H7 (cell line): ENCODE data around the gene MIB2. TPM values are rescaled to one million over a fixed set of nuclear protein-coding genes. Genes with fewer than 3 reads are reported as not detected.

Experiments used
- DNase-seq: peaks from one replicate; pipeline ENCODE4 v3.0.0; 2012
- H3K27me3 ChIP-seq: 2 replicates; pipeline ENCODE4 v1.6.0; 2011; ENCODE audit warnings: mild to moderate bottlenecking, low read length; ENCODE audit not compliant: control insufficient read depth, insufficient read depth
- H3K36me3 ChIP-seq: replicated peaks from 2 replicates; pipeline ENCODE4 v1.5.1; 2011; ENCODE audit warnings: low read length; ENCODE audit not compliant: control insufficient read depth, insufficient read depth
- H3K4me3 ChIP-seq: 2 replicates; pipeline ENCODE4 v1.5.1; 2011; ENCODE audit warnings: low read depth, mild to moderate bottlenecking, control low read depth, low read length, moderate library complexity; ENCODE audit not compliant: insufficient read depth
- total RNA-seq: library from RNA; depleted of rRNA; stranded (reverse); fragments of >200 nt; shearing (Covaris generic); gene quantifications from 2 replicates; pipeline ENCODE4 v1.2.3, GENCODE V29; 2014; rRNA removed

Gene MIB2
- total RNA-seq, 1 experiment from 2014 or later = 45.7 TPM

- peak; percentile 58 for DNase-seq
- Histone ChIP-seq H3K4me3 (no peak overlapping the region), H3K27me3 (no peaks in the 10 kb centered on the region), H3K36me3 (no peaks in the 10 kb centered on the region)
Observed at GRCh38 chr1:1677718-1678580, 62.6 kb downstream of the MIB2 start.

- Histone ChIP-seq H3K36me3 (no peaks in the 10 kb centered on the region), H3K4me3 (no peak overlapping the region), H3K27me3 (no peaks in the 10 kb centered on the region)
- peak; percentile 88 for DNase-seq
Observed at GRCh38 chr1:1678581-1679380, 63.5 kb downstream of the MIB2 start.

Other genes with a start within 250 kb of the MIB2 start
- gene AURKAIP1, start 240.3 kb upstream of the MIB2 start, total RNA-seq = 275 and 320 TPM in 2 replicates
- gene CCNL2, start 216.2 kb upstream of the MIB2 start, total RNA-seq = 147 and 200 TPM in 2 replicates
- gene MRPL20, start 208.2 kb upstream of the MIB2 start, total RNA-seq = 184 and 267 TPM in 2 replicates
- 0.67 TPM in 1 of 2 replicates, not detected in the other for gene ANKRD65, start 194.2 kb upstream of the MIB2 start, total RNA-seq
- gene VWA1, start 179.8 kb upstream of the MIB2 start, total RNA-seq = 32.1 and 37.1 TPM in 2 replicates
- 0.14 and 0.74 TPM in 2 replicates for gene ATAD3C, start 165.8 kb upstream of the MIB2 start, total RNA-seq
- 43.5 and 44.1 TPM in 2 replicates for gene ATAD3B, start 143.7 kb upstream of the MIB2 start, total RNA-seq
- 105 and 113 TPM in 2 replicates for gene ATAD3A, start 103.3 kb upstream of the MIB2 start, total RNA-seq
- gene TMEM240, start 74.9 kb upstream of the MIB2 start, total RNA-seq = 13.6 and 14.3 TPM in 2 replicates
- 80.7 and 94.3 TPM in 2 replicates for gene SSU72, start 40.6 kb upstream of the MIB2 start, total RNA-seq
- 25.6 and 32.7 TPM in 2 replicates for gene FNDC10, start 15.4 kb upstream of the MIB2 start, total RNA-seq
- 11.9 and 15.7 TPM in 2 replicates for gene MMP23B, start 16.7 kb downstream of the MIB2 start, total RNA-seq
- 12.0 and 16.8 TPM in 2 replicates for gene CDK11B, start 43.5 kb downstream of the MIB2 start, total RNA-seq
- gene SLC35E2B, start 77.3 kb downstream of the MIB2 start, total RNA-seq = 47.4 and 54.8 TPM in 2 replicates
- gene CDK11A, start 108.9 kb downstream of the MIB2 start, total RNA-seq = 18.6 and 26.2 TPM in 2 replicates
- 111 and 175 TPM in 2 replicates for gene NADK, start 163.0 kb downstream of the MIB2 start, total RNA-seq